ENCODE data around the gene ZSCAN23. TPM values are rescaled to one million over a fixed set of nuclear protein-coding genes. Genes with fewer than 3 reads are reported as not detected.

Gene ZSCAN23
- total RNA-seq, 1 experiment from 2014 or later = 2.9 TPM

DNA sequence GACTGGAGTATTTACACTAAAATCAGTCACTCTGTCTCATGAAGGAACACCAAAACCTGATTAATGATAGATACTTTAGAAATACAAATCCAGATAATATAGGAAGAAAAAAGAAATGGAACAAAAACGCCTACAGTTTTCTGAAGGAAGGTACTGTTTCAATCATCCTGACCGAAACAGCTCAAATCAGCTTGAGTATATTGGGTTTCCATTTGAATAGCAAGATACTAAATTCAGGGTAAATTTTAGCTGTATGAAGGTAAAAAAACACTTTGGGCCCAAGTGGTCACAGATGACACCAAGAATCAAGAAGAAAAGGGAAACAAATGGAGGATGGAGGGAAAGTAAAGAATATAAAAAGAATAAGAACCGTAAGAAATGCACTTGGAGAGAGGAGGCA, 6.9 kb downstream of the ZSCAN23 start:
- H3K14ac ChIP-seq (ENCODE audit: insufficient read depth, low read length) = no peak overlapping the region
- H3K79me2 ChIP-seq (ENCODE audit: insufficient read depth, low read length) = no peaks in the 10 kb centered on the region
- H2AFZ ChIP-seq (ENCODE audit: low read length) = no peak overlapping the region
- H3K4me2 ChIP-seq (ENCODE audit: insufficient read depth, insufficient read length, low read length) = no peak overlapping the region
- H2BK120ac ChIP-seq (ENCODE audit: low read depth, low read length, poor library complexity, severe bottlenecking) = no peak overlapping the region
- no peak overlapping the region for H3K23ac ChIP-seq (ENCODE audit: insufficient read length, low read depth, low read length)
- no peaks in the 10 kb centered on the region for H4K20me1 ChIP-seq (ENCODE audit: control insufficient read depth, insufficient read depth, insufficient read length)
- no peak overlapping the region for H3T11ph ChIP-seq (ENCODE audit: low read length)
- no CpG with 5 or more reads among the region's 3 CpGs for WGBS (ENCODE audit: extremely low coverage, insufficient read length, low lambda C conversion rate)
- H3K56ac ChIP-seq (ENCODE audit: insufficient read length, low read depth, low read length) = no peak overlapping the region
- no peaks in the 10 kb centered on the region for H3K27me3 ChIP-seq (ENCODE audit: insufficient read depth, low read length)
- no peaks in the 10 kb centered on the region for H3K9me3 ChIP-seq (ENCODE audit: control insufficient read depth, low read depth, low read length)
- no peak for DNase-seq
- no peaks in the 10 kb centered on the region for H3K79me1 ChIP-seq (ENCODE audit: insufficient read depth, low read depth, low read length, poor library complexity, severe bottlenecking)
- Mint-ChIP-seq H3K27me3 (ENCODE audit: low read depth) (no peaks in the 10 kb centered on the region), H3K4me1 (no peaks in the 10 kb centered on the region), H3K36me3 (ENCODE audit: insufficient read depth in 1 of 3, low read depth in 3 of 3) (peaks cover 2 to 23% (median 10%) of the 10 kb centered on the region in 3 experiments; a peak in 5 of 7 replicates), H3K9me3 (no peaks in the 10 kb centered on the region), H3K27ac (no peak overlapping the region; a peak in 1 of 7 replicates), H3K4me3 (no peak overlapping the region)
- no peak overlapping the region for H2BK12ac ChIP-seq (ENCODE audit: insufficient read length, low read depth, low read length)
- no peak overlapping the region for H2AK5ac ChIP-seq (ENCODE audit: insufficient read length, low read length)
- H3K9ac ChIP-seq (ENCODE audit: extremely low read depth, insufficient read length, low read length) = no peak overlapping the region
- no peak overlapping the region for H4K5ac ChIP-seq (ENCODE audit: insufficient read length, low read depth, low read length)
- H3K18ac ChIP-seq (ENCODE audit: insufficient read length, low read depth, low read length) = no peak overlapping the region
- no peaks in the 10 kb centered on the region for H3K23me2 ChIP-seq (ENCODE audit: insufficient read length, low read depth, low read length, poor library complexity, severe bottlenecking)
- H2BK15ac ChIP-seq (ENCODE audit: low read depth, low read length) = no peak overlapping the region
- no peak overlapping the region for H3K27ac ChIP-seq (ENCODE audit: insufficient read length, low read depth, low read length)
- H2BK20ac ChIP-seq (ENCODE audit: low read depth, low read length, poor library complexity, severe bottlenecking) = no peak overlapping the region
- no peak overlapping the region for H4K8ac ChIP-seq (replicated peaks; ENCODE audit: insufficient read length, low read depth, low read length)
- H3K4ac ChIP-seq (ENCODE audit: low read depth, low read length) = no peak overlapping the region
- no peak overlapping the region for H2BK5ac ChIP-seq (ENCODE audit: insufficient read length, low read length)
- TF ChIP-seq, protein P1, sequence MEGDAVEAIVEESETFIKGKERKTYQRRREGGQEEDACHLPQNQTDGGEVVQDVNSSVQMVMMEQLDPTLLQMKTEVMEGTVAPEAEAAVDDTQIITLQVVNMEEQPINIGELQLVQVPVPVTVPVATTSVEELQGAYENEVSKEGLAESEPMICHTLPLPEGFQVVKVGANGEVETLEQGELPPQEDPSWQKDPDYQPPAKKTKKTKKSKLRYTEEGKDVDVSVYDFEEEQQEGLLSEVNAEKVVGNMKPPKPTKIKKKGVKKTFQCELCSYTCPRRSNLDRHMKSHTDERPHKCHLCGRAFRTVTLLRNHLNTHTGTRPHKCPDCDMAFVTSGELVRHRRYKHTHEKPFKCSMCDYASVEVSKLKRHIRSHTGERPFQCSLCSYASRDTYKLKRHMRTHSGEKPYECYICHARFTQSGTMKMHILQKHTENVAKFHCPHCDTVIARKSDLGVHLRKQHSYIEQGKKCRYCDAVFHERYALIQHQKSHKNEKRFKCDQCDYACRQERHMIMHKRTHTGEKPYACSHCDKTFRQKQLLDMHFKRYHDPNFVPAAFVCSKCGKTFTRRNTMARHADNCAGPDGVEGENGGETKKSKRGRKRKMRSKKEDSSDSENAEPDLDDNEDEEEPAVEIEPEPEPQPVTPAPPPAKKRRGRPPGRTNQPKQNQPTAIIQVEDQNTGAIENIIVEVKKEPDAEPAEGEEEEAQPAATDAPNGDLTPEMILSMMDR (conservative IDR thresholded peaks at IDR 0.05) = no peak
- no peak overlapping the region for H4K91ac ChIP-seq (ENCODE audit: insufficient read length, low read depth, low read length)
- H3K4me1 ChIP-seq (ENCODE audit: insufficient read depth, low read length) = no peaks in the 10 kb centered on the region

Data from H9 (cell line).